ENCODE data around the gene HIF3A.

- TF ChIP-seq CTCF (IDR thresholded peaks at IDR 0.05) = no peak
- TF ChIP-seq POLR2A (IDR thresholded peaks at IDR 0.05) = no peak
These were observed 43.3 kb downstream of the HIF3A start for GRCh38 chr19:46340051-46340659.

Data from stomach (tissue), 4 donors.